Peyer's patch (tissue), 4 donors: ENCODE data around the gene ACO2. TPM values are rescaled to one million over a fixed set of nuclear protein-coding genes. Genes with fewer than 3 reads are reported as not detected.
"Not testable (repeated sequence)": the region's sequence is repeated elsewhere in the genome, so short reads cannot be mapped to it uniquely, and the experiment has no call there.

Source experiments
- DNase-seq, 3 donors: peaks; one replicate each; pipeline ENCODE4 v3.0.0-alpha.2; 2017 to 2019
- H3K27ac ChIP-seq, 4 donors: fragments of 200-600 bp; sonication (generic); one replicate each; pipeline ENCODE4 v1.5.1; 2016 to 2019
- H3K27me3 ChIP-seq, 2 donors: fragments of 200-600 bp; sonication (generic); one replicate each; pipeline ENCODE4 v1.5.1; 2019
- H3K36me3 ChIP-seq, 3 donors: fragments of 200-600 bp; sonication (generic); one replicate each; pipeline ENCODE4 v1.5.1; 2016 to 2019
- H3K4me1 ChIP-seq, 4 donors: fragments of 200-600 bp; sonication (generic); one replicate each; pipeline ENCODE4 v1.5.1; 2016 to 2019
- H3K4me3 ChIP-seq, 4 donors: fragments of 200-600 bp; sonication (generic); 1 replicate in 3 of 4; 2 replicates in 1 of 4; pipeline ENCODE4 v1.5.1; 2016 to 2019; ENCODE audit warnings: mild to moderate bottlenecking in 1 of 4
- H3K9me3 ChIP-seq, 4 donors: fragments of 200-600 bp; sonication (generic); one replicate each; pipeline ENCODE4 v1.5.1; 2016 to 2019; ENCODE audit warnings: mild to moderate bottlenecking in 1 of 4
- CTCF ChIP-seq, 6 experiments: fragments of 450-650 bp in 4 of 6; fragments of 200-600 bp in 2 of 6; sonication (generic) in 1 of 6; IDR thresholded peaks; one replicate each; pipeline ENCODE4 v1.5.1; 2017 to 2019; ENCODE audit warnings: antibody characterized with exemption in 6 of 6, mild to moderate bottlenecking in 3 of 6, moderate library complexity in 1 of 6
- POLR2A ChIP-seq, 2 donors: fragments of 450-650 bp; IDR thresholded peaks; one replicate each; pipeline ENCODE4 v1.5.1; 2017; ENCODE audit warnings: antibody characterized with exemption in 2 of 2, mild to moderate bottlenecking in 2 of 2, moderate library complexity in 2 of 2
- total RNA-seq, 4 donors: library from RNA; depleted of rRNA; stranded (reverse); fragments of >200 nt; gene quantifications; one replicate each; pipeline ENCODE4 v1.1.0, GENCODE V29; 2016

ACO2 gene
- total RNA-seq, 4 donors from 2014 or later, result 115 to 394 (median 356) TPM

GRCh38 chr22:41551877-41552582, 83.1 kb downstream of the ACO2 start:
- no peak overlapping the region for H3K27ac ChIP-seq
- H3K4me3 ChIP-seq, result no peak overlapping the region
- H3K36me3 ChIP-seq, result no peaks in the 10 kb centered on the region
- no peak for DNase-seq
- TF ChIP-seq CTCF (IDR thresholded peaks at IDR 0.05), result no peak
- no peak for TF ChIP-seq POLR2A (IDR thresholded peaks at IDR 0.05)
- no peaks in the 10 kb centered on the region for H3K4me1 ChIP-seq
- H3K27me3 ChIP-seq, result no peaks in the 10 kb centered on the region
- H3K9me3 ChIP-seq, result no peaks in the 10 kb centered on the region

GRCh38 chr22:41555325-41555982, 86.5 kb downstream of the ACO2 start:
- Histone ChIP-seq H3K4me1 (peaks cover 0 to 9% (median 0%) of the 10 kb centered on the region in 4 donors), H3K36me3 (no peaks in the 10 kb centered on the region), H3K27me3 (no peaks in the 10 kb centered on the region), H3K9me3 (no peaks in the 10 kb centered on the region), H3K27ac (no peak overlapping the region), H3K4me3 (no peak overlapping the region)
- TF ChIP-seq POLR2A (IDR thresholded peaks at IDR 0.05) (no peak), CTCF (IDR thresholded peaks at IDR 0.05) (no peak)
- no peak for DNase-seq

- Histone ChIP-seq H3K27me3 (peaks cover 0 to 3% of the 10 kb centered on the region in 2 donors), H3K4me1 (peaks cover 0 to 9% (median 0%) of the 10 kb centered on the region in 4 donors), H3K9me3 (no peaks in the 10 kb centered on the region), H3K36me3 (no peaks in the 10 kb centered on the region), H3K4me3 (no peak overlapping the region), H3K27ac (no peak overlapping the region)
- TF ChIP-seq CTCF (IDR thresholded peaks at IDR 0.05) (no peak), POLR2A (IDR thresholded peaks at IDR 0.05) (no peak)
- no peak for DNase-seq
These were observed 87.6 kb downstream of the ACO2 start for GRCh38 chr22:41556561-41556960.

DNA sequence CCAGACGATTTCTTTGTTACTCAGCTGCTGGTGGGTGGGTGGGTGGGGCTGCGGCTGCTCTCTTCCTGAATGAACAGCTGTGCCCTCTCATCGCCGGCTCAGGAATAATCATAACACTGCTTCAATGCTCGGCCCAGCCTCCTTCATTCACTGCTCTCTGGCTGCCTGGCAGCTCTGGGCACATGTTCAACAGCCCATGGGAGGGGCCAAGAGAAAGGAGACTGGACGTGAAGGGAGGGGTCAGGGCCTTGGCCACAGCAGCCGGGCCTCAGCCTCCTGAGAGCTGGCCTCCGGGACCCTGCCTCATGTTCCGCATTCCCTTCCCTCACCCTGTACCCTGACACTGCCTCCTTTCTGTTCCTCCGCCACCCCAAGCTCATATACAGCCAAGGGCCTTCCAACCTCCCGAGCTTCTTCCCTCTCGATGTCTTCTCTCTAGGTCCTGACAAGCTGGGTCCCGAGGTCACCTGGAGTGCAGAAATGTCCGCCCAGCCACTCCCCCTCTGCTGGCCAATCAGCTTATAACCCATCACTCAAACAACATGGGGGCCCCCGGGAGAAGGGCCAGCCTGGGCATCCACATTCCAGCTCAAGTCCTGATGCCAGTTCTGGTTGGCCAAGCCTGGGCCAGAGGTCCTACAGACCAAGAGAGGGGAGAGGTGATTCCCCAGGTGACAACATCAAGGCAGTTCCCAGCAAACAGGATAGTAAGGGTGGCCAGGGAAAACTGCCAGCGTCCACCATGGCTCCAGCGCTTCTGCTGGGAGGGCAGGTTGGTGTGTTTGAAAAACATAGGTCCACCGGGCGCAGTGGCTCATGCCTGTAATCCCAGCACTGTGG, 88.7 kb downstream of the ACO2 start:
- Histone ChIP-seq H3K27ac (peak overlapping the region in 2 of 4 donors; percentile 52 to 59), H3K36me3 (no peaks in the 10 kb centered on the region), H3K27me3 (peaks cover 0 to 3% of the 10 kb centered on the region in 2 donors), H3K4me3 (no peak overlapping the region), H3K4me1 (peaks cover 0 to 9% (median 0%) of the 10 kb centered on the region in 4 donors), H3K9me3 (no peaks in the 10 kb centered on the region)
- TF ChIP-seq POLR2A (IDR thresholded peaks at IDR 0.05) (no peak), CTCF (IDR thresholded peaks at IDR 0.05) (no peak)
- peak in 2 of 3 donors; percentile 24 to 57 for DNase-seq

DNA sequence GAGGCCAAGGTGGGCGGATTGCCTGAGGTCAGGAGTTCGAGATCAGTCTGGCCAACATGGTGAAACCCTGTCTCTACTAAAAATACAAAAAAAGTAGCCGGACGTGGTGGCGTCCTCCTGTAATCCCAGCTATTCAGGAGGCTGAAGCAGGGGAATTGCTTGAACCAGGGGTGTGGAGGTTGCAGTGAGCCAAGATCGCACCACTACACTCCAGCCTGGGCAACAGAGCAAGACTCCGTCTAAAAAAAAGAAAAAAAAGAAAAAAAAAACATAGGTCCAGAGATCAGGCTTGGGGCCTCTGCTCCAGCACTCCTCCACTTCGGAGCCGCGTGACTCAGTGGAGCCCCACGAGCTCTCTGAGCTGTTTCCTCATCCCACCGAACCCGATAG, 89.3 kb downstream of the ACO2 start:
- DNase-seq, H3K36me3 ChIP-seq, H3K4me3 ChIP-seq, H3K27ac ChIP-seq, H3K9me3 ChIP-seq, H3K4me1 ChIP-seq, H3K27me3 ChIP-seq: not testable (repeated sequence)

DNA sequence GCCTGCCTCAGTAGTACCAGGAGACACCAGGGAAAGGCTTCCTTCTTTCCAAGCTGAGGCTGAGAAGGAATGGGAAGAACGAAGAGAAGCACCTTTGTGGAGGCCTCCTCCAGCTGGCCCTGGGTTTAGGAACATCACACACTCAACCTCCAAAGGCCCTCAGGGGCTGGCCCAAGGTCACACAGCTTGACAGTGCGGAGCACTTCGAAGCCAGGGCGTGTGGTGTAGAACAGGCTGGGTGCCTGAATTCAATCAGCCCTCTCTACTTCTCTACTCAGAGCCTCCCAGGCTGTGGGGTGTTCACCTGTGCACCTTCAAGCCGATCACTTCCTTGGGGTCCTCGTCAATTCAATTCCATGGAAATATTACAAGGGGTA, 91.2 kb downstream of the ACO2 start:
- H3K4me1 ChIP-seq, result peaks cover 0 to 9% (median 0%) of the 10 kb centered on the region in 4 donors
- TF ChIP-seq CTCF (IDR thresholded peaks at IDR 0.05) (no peak), POLR2A (IDR thresholded peaks at IDR 0.05) (no peak)
- DNase-seq, result no peak
- H3K4me3 ChIP-seq, result no peak overlapping the region
- H3K27ac ChIP-seq, result no peak overlapping the region
- no peaks in the 10 kb centered on the region for H3K36me3 ChIP-seq
- peaks cover 0 to 3% of the 10 kb centered on the region in 2 donors for H3K27me3 ChIP-seq
- no peaks in the 10 kb centered on the region for H3K9me3 ChIP-seq
